ENCODE results near the gene LHPP. TPM values are rescaled to one million over a fixed set of nuclear protein-coding genes. Genes with fewer than 3 reads are reported as not detected.

The LHPP gene
- total RNA-seq, 2 experiments from 2014 or later, result 17.6 to 20.7 TPM

DNA sequence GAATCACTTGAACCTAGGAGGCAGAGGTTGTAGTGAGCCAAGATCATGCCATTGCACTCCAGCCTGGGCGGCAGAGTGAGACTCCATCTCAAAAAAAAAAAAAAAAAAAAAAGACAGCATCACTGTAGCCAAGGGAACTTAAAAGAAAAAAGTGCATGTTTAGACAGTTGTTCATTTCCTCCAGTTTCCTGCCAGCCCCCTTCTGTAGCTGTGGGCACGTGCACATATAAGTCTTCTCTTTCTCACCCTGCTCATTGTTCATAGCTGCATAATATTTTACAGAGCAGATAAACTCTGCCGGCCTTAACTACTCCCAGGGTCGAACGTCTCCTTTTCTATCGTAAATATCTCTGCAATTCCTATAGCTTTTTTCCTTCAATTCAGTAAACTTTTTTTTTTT lies 132.6 kb downstream of the LHPP start:
- H3K27ac Mint-ChIP-seq, result no peak overlapping the region
- ChIA-PET POLR2A (no interaction called here), CTCF (interaction anchor here (1.3 kb wide), 1 partner anchor 147 kb away, joined by 4 read pairs; no protein-coding TSS in a partner anchor)
- H3K9me3 Mint-ChIP-seq, result no peaks in the 10 kb centered on the region
- no peaks in the 10 kb centered on the region for H3K4me1 Mint-ChIP-seq
- peaks cover 1% of the 10 kb centered on the region for H3K27me3 Mint-ChIP-seq
- no peaks in the 10 kb centered on the region for H3K36me3 Mint-ChIP-seq (ENCODE audit: low read depth)
- H3K4me3 Mint-ChIP-seq, result no peak overlapping the region
- DNase-seq, result no peak

DNA sequence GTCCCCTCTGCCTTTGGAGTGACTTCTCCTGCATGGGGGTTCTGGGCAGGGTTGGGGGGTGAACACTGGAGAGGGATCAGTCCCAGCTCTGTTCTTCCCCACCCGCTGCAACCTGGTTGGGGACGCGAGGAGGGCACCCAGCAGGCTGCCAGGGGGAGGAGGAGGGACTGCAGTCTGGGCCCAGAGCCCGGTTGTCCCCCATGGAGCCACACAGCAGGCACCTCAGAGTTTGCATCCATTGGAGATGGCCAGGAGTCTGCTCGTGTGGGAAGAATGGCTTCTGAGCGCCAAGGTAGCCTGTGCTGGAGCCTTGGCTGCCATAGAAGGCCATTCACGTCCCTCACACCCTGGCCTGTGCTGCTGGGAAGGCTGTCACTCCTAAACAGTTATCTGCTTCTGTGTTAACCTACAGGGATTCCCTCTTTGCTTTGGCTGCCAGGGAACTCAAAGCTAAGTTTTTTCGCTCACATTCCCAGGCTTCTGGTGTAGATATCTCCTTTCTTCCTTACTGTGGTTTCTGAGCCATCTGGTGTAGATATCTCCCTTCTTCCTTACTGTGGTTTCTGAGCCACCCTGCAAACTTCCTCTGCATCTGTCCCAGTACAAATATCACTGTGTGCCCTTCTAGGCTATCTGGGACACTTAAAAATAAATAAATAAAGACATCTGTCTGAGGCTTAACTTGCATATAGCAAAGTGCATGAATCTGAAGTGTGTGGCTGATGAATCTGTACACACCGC lies 133.7 kb downstream of the LHPP start:
- H3K9me3 Mint-ChIP-seq, result no peaks in the 10 kb centered on the region
- H3K27ac Mint-ChIP-seq, result no peak overlapping the region
- H3K4me3 Mint-ChIP-seq, result no peak overlapping the region
- ChIA-PET POLR2A (no interaction called here), CTCF (interaction anchor here (1.3 kb wide), 1 partner anchor 146 kb away, joined by 4 read pairs; no protein-coding TSS in a partner anchor)
- no peaks in the 10 kb centered on the region for H3K4me1 Mint-ChIP-seq
- no peaks in the 10 kb centered on the region for H3K36me3 Mint-ChIP-seq (ENCODE audit: low read depth)
- DNase-seq, result no peak
- H3K27me3 Mint-ChIP-seq, result no peaks in the 10 kb centered on the region

DNA sequence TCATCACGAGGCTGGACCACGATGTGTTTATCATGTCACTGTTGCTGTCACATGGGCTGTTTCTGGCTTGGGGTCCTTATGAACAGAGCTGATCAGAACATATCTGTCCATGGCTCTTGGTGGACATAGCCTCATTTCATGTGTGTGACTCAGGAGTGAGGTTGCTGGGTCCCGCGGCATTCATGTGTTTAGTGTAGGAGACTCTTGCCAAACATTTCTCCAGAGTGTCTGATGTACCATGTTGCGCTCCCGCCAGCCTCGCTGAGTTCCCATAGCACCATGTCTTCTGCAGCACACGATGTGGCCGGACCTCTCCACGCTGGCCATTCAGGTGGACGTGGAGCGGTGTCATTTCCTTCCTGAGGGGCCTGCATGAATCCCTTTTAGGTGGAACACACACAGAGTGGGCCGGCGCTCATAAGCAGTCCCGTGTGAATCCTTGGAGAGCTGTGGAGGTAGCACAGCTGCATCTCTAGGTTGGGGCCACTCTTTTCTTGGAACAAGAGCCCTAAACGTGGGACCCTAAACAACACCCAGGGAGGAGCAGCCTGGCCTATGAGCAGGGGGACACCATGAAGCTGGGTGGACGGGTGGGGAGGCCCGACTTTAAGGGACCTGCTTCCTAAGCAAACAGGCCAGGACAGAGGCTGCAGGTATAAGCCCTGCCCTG lies 134.6 kb downstream of the LHPP start:
- ChIA-PET CTCF (no interaction called here), POLR2A (no interaction called here)
- DNase-seq, result no peak
- Mint-ChIP-seq H3K27me3 (no peaks in the 10 kb centered on the region), H3K27ac (no peak overlapping the region), H3K4me3 (no peak overlapping the region), H3K9me3 (no peaks in the 10 kb centered on the region), H3K36me3 (ENCODE audit: low read depth) (no peaks in the 10 kb centered on the region), H3K4me1 (no peaks in the 10 kb centered on the region)

DNA sequence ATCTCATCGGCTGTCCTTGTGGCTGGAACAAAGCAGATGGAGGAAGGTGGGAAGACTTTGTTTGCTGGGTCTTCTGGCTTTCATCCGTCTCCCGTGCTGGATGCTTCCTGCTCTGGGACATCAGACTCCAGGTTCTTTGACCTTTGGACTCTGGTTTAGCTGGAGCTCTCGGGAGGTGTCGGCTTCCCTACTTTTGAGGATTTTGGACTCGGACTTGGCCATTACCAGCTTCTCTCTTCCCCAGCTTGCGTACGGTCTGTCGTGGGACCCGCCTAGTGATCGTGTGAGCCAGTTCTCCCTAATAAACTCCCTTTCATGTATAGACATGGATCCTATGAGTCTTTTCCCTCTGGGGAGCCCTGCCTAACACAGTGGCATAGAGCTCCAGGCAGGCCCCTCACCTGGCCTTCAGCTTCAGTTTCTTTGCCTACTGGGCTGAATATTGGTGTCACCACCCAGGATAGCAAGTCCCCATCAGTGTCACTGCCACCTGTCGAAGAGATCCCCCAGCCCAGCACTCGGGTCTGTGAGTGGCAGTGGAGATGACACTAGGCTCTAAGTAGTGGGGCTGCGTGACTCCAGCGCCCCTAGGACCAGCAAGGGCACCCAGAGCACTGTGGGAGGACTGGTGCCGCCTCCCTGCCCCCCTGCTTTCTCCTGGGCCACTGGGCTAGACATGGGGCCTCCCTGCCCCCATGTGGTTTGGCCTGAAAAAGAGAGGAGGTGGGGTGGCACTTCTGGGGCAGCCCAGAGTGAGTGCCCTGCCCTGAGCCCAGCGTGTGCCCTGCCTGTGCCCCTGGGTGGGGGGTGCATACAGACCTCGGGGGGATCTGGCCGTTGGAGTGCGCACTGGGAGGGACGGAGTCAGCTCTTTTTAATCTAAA lies 135.6 kb downstream of the LHPP start:
- DNase-seq, result no peak
- H3K9me3 Mint-ChIP-seq, result no peaks in the 10 kb centered on the region
- H3K4me3 Mint-ChIP-seq, result no peak overlapping the region
- H3K36me3 Mint-ChIP-seq (ENCODE audit: low read depth), result no peaks in the 10 kb centered on the region
- H3K4me1 Mint-ChIP-seq, result no peaks in the 10 kb centered on the region
- no peak overlapping the region for H3K27ac Mint-ChIP-seq
- CTCF ChIA-PET, result no interaction called here
- POLR2A ChIA-PET, result no interaction called here
- H3K27me3 Mint-ChIP-seq, result no peaks in the 10 kb centered on the region

DNA sequence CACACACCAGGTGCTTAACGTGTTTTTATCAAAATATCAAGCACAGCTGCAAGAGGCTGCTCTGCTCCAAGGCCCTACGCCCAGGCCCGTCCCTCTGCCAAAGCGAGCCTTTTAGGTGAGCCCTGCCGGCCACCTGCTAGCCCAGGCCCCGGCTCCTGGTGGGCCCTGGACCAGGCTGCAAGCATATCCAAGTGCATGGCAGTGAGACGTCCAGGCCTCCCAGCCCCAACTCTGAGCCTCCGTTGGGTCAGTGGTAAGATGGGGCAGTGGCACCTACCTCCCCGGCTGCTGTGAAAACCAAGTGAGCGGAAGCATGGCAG lies 136.2 kb downstream of the LHPP start:
- no peaks in the 10 kb centered on the region for H3K27me3 Mint-ChIP-seq
- no peaks in the 10 kb centered on the region for H3K36me3 Mint-ChIP-seq (ENCODE audit: low read depth)
- ChIA-PET POLR2A (no interaction called here), CTCF (no interaction called here)
- no peak overlapping the region for H3K27ac Mint-ChIP-seq
- H3K4me1 Mint-ChIP-seq, result no peaks in the 10 kb centered on the region
- no peaks in the 10 kb centered on the region for H3K9me3 Mint-ChIP-seq
- no peak overlapping the region for H3K4me3 Mint-ChIP-seq
- no peak for DNase-seq

DNA sequence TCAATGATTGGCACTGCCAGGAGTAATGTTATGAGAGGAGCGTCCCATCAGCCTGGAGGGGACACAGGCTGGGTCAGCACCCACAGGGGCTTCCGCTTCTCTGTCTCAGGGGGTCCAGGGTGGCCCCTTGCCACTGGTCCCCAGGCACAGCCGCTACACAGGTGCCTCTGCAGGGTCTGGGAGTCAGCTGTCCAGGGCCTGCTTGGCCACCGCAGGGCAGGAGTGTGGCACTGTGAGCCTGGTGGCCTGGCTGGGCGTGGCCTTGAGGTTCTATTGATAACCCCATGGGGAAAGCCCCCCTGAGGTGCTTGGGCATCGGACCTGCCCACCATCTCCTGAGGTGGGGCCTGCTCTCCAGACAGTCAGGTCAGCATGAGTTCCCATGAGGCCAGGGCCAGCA lies 136.6 kb downstream of the LHPP start:
- Mint-ChIP-seq H3K27me3 (no peaks in the 10 kb centered on the region), H3K9me3 (no peaks in the 10 kb centered on the region), H3K36me3 (ENCODE audit: low read depth) (no peaks in the 10 kb centered on the region), H3K4me3 (no peak overlapping the region), H3K4me1 (no peaks in the 10 kb centered on the region), H3K27ac (no peak overlapping the region)
- ChIA-PET CTCF (no interaction called here), POLR2A (no interaction called here)
- no peak for DNase-seq

DNA sequence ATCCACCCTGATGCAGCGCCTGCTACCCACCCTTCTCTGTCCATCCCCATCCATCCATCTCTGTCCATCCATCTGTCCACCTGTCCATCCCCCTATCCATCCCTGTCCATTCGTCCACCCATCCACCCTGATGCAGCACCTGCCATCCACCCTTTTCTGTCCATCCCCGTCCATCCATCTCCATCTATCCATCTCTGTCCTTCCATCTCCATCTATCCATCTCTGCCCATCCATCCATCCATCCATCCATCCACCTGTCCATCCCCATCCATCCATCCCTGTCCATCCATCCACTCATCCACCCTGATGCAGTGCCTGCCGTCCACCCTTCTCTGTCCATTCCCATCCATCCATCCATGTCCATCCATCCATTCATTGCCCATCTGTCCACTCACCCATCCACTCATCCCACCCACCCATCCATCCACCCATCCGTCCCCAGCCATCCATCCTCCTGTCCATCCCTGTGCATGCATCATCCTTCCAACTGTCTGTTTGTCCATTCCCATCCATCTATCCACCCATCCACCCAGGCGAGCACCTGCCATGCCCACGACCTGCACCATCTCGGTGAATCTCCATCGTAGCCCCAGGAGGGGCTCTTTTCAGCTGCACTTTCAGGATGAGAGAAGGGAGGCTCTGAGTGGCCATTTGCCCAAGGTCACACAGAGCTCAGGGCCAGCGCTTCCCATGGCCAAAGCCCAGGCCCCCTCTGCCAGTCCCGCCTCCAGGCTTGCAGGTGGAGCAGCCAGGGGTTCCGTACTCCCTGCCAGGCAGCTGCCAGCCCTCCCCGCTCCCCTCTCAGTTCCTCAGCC lies 137.4 kb downstream of the LHPP start:
- no peak overlapping the region for H3K4me3 Mint-ChIP-seq
- H3K9me3 Mint-ChIP-seq, result no peaks in the 10 kb centered on the region
- H3K27me3 Mint-ChIP-seq, result no peaks in the 10 kb centered on the region
- DNase-seq, result no peak
- CTCF ChIA-PET, result no interaction called here
- POLR2A ChIA-PET, result no interaction called here
- H3K4me1 Mint-ChIP-seq, result no peaks in the 10 kb centered on the region
- H3K27ac Mint-ChIP-seq, result no peak overlapping the region
- no peaks in the 10 kb centered on the region for H3K36me3 Mint-ChIP-seq (ENCODE audit: low read depth)

DNA sequence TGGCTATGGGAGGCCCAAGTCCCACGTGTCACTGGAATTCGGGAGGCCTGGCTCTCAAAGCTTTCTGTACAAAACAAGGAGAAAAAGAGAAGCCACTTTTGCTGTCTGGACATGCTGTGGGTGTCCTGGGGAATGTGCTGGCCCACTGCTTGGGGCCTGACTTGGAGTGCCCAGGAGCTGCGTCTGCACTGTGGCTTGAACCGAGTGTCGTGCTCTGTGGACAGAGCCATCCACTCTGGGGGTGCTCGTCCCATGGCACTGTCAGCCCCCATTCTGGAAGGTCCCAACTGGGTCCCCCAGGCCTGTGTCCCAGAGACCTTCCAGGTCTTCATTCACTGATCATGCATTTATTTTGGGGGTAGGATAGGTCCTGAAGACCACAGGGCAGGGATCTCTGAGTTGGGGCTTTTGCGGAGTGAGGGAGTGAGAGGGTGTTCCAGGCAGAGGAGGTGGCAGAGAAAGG lies 138.0 kb downstream of the LHPP start:
- CTCF ChIA-PET, result no interaction called here

DNA sequence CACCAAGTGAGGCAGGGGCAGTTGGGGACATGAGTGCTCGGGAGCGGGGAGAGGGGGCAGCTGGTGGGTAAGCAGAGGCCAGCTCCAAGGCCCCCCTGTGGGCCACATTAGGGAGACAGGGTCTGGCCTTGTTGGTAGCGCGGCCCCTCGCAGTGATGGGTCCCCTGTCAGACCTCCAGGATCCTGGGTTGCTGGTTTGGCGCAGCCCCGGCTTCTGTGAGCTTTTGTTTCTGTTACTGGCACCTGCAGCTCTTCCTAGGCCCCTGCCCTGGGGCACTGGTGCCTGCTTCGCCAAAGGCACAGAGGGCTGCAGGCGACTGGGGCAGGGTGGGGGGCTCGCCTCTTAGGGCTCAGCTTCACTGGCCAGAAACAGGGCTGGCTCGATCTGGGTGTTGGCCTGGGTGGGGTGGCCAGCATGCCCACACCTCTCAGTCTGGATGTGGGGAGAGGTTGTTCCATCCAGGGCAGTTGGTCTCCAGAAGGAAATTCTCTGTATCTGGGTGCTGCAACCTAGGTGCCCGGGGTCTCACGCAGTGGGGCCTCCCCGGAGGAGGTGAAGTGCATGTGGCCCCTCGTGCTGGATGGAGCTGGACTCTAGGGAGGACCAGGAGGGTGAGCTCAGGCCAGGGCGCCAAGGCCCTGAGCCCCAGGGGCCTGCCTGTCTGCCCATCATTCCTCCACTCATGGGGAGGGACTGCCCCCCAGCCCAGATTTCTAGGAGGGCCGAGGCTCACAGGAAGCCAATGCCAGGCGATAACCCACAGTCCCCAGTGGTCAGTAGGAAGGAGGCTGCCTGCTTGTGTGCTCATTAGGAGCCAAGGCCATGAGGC lies 138.6 kb downstream of the LHPP start:
- POLR2A ChIA-PET, result interaction anchor here (0.5 kb wide), 1 partner anchor 9 kb away, joined by 3 read pairs; no protein-coding TSS in a partner anchor
- Mint-ChIP-seq H3K27me3 (no peaks in the 10 kb centered on the region), H3K36me3 (ENCODE audit: low read depth) (no peaks in the 10 kb centered on the region), H3K4me1 (no peaks in the 10 kb centered on the region), H3K27ac (no peak overlapping the region), H3K4me3 (no peak overlapping the region), H3K9me3 (no peaks in the 10 kb centered on the region)
- CTCF ChIA-PET, result no interaction called here
- no peak for DNase-seq

More for the DNA sequence above, 138.0 kb downstream of the LHPP start:
- no peaks in the 10 kb centered on the region for H3K9me3 Mint-ChIP-seq
- POLR2A ChIA-PET, result no interaction called here
- no peaks in the 10 kb centered on the region for H3K36me3 Mint-ChIP-seq (ENCODE audit: low read depth)
- no peak overlapping the region for H3K4me3 Mint-ChIP-seq
- H3K27me3 Mint-ChIP-seq, result no peaks in the 10 kb centered on the region
- H3K27ac Mint-ChIP-seq, result no peak overlapping the region
- DNase-seq, result no peak
- no peaks in the 10 kb centered on the region for H3K4me1 Mint-ChIP-seq

DNA sequence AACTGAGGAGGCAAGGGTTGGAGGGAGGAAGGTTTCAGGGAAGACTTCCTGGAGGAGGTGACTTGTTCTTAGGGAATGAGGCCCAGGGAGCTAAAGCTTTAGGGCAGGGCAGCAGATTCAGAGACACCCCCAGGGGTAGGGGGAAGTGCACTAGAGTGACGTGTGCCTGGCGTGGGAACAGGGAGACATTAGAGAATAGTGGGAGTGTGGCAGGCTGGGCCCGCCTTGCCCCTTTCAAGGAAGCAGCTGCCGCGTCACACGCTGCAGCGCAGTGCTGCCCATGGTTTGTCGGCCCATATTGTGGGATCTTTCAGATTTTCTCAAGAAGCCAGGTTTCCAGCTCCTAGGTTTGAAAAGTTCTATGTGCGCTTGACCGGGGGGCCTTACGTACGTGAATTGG lies 139.4 kb downstream of the LHPP start:
- Mint-ChIP-seq H3K4me1 (no peaks in the 10 kb centered on the region), H3K4me3 (no peak overlapping the region), H3K36me3 (ENCODE audit: low read depth) (no peaks in the 10 kb centered on the region), H3K9me3 (no peaks in the 10 kb centered on the region), H3K27me3 (no peaks in the 10 kb centered on the region), H3K27ac (no peak overlapping the region)
- no peak for DNase-seq
- ChIA-PET CTCF (no interaction called here), POLR2A (interaction anchor here (0.5 kb wide), 1 partner anchor 9 kb away, joined by 3 read pairs; no protein-coding TSS in a partner anchor)

DNA sequence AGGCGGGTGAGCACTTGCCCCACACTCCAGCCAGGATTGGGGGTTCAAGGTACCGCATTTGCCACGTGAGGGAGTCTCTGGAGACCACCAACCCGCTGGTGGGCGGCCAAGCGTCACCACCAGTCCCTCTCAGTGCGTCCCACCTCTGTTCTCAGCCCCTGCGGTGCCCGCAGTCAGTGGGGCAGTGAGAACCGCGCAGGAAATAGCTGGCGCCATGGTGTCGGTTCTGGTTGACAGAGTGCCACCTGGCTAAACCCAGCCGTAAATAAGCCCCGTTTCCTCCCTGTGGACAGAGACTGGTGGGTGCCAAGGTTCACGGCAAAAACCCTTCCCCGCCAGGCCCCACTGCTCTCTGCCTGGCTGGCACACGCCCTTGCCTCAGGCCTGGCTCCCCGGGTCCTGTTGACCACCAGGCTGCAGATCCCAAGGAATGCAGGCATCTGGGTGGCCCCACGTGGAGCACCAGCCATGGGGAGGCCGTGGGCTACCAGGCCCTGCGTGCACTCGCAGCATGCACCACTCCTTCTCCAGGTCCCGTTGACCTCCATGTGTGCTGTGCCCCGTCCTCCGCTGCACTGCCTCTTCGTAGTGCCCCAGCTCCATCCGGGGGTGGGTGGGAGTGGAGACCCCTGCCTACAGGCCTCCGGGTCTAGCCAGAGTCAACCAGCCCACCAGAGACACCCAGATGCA lies 140.0 kb downstream of the LHPP start:
- no peaks in the 10 kb centered on the region for H3K4me1 Mint-ChIP-seq
- no peaks in the 10 kb centered on the region for H3K36me3 Mint-ChIP-seq (ENCODE audit: low read depth)
- POLR2A ChIA-PET, result no interaction called here
- CTCF ChIA-PET, result interaction anchor here (1.0 kb wide), 1 partner anchor 117 kb away, joined by 3 read pairs; no protein-coding TSS in a partner anchor
- no peak overlapping the region for H3K4me3 Mint-ChIP-seq
- no peak for DNase-seq
- H3K27me3 Mint-ChIP-seq, result no peaks in the 10 kb centered on the region
- no peaks in the 10 kb centered on the region for H3K9me3 Mint-ChIP-seq
- H3K27ac Mint-ChIP-seq, result no peak overlapping the region

DNA sequence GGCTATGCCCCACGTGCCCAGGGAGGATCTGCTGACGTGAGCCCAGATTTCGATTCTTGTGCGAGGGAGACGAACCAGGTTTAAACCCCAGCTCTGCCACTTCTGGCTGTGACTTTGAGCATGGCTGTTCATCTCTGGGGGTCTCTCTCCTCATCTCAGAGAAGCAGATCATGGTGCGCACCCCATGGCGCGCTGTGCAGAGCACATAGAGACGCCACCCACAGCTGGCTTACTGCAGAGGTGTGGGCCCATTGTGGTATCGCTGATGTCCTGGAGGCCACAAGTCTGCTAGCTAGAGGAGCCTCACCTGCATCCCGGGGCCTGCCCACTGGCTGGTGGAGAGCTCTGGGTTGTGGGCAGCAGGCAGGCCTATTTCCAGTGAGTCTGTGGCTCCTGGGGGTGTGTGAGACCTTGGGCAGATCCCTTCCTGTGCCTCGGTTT lies 140.5 kb downstream of the LHPP start:
- CTCF ChIA-PET, result interaction anchor here (1.0 kb wide), 1 partner anchor 116 kb away, joined by 3 read pairs; no protein-coding TSS in a partner anchor
- H3K4me3 Mint-ChIP-seq, result no peak overlapping the region

More for the DNA sequence above, 140.5 kb downstream of the LHPP start:
- no peak overlapping the region for H3K27ac Mint-ChIP-seq
- DNase-seq, result no peak
- no peaks in the 10 kb centered on the region for H3K27me3 Mint-ChIP-seq
- H3K4me1 Mint-ChIP-seq, result no peaks in the 10 kb centered on the region
- POLR2A ChIA-PET, result no interaction called here
- no peaks in the 10 kb centered on the region for H3K9me3 Mint-ChIP-seq
- H3K36me3 Mint-ChIP-seq (ENCODE audit: low read depth), result no peaks in the 10 kb centered on the region
